CD4-positive, alpha-beta T cell treated with Interferon gamma for 1 hour (primary cell): ENCODE measurements around the gene SLC25A22.

Experiments used
- DNase-seq: peaks from one replicate; pipeline ENCODE4 v3.0.0-alpha.2; 2020

The SLC25A22 gene

DNA sequence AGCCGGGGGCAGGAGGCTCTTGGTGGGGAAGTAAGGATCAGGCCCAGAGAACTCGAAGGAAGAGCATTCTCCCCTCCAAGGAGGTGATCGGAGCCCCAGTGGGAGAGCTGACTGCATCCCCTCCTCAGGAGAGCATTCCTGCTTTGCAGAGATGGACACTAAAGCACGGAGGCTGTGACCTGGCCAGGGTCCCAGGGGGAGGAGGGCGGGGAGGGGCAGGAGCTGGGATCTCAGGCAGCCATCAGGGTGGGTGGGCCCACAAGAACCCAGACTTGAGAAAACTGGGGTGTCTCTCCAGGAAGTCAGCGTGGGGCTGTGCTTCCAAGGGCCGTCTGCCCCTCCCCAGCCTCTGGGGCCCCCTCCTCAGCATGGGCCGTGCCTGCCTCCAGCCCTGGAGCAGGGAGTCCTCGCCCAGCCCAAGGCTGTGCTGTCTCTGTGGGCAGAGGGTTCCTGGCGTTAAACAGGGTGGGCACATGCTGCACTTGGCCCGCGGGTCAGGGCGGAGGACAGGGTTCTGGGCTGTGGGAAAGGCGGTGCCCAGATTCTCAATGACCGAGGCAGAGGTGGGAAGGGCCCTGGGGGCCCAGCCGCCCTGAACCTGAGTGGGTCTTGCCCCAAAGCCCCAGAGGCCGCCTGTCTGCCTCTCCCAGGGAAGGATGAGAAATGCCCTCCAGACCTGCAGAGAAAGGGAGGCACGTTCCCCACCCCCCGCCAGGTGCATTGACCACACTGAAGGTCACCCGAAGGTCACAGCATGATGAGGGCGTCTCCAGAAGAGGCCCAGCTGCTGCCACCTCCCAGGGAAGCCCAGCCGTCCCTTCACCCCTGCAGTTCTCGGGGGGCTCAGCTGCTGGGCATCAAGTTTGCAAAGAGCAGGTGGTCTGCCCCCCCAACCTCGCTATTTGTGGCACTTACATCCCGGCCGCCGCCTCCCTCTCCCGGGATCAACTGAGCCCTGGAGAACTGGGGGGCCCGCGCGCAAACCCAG is 8.8 kb downstream of the SLC25A22 start:
- no peak for DNase-seq

DNA sequence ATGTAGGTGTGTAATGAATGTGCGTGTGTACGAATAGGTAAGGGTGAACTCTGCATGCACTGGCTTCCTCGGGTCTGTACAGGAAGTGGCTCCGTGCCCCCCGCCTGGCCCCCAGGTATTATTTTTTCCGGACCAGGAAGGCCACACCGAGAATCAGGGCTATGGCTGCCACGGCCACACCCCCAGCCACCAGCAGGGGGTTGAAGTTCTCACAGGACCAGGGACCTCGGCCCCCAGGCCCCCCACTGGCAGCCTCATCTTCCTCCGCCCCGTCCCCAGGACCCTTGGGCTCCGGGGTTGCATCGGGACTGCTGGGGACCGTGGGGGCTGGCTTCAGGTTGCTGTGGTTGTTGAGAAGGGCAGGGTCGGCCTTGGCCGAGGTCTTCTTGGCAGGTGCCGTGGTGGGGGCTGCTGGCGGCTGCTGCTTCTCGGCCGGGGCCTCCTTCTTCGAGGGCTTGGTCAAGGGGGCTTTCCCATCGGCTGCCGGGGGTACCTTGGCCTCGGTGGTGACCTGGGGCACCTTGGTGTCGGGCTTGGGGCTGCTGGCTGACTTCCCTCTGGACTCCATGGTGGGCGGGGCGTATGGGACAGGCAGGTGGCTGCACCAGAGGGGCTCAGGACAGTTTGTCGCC is 10.0 kb downstream of the SLC25A22 start:
- no peak for DNase-seq

DNA sequence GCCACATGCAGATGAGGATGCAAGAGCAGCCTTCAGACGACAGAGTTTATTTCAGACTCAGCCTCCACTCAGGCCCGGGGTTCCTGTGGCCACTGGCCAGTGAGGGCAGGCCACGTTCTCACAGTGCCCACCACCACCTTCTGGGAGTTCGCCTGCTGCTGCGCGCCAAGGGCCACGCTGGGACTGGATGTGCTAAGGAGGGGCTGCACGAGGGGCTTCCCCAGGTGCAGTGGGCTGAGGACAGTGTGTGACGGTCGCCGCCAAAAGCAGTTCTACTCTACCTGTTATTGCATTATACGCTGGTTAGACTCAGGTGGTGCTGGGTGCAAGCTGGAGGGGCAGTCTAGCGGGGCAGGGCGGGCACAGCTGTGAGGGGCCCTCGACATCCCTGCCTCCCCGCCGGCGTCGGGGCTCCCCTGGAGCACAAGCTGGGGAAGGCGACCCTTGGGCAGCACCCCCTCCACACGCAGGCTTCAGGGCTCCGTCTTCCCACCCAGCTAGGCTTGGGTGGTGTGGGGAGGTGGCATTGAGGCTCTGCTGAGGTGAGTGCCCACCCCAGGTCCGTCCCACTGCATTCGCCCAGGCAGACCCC is 10.9 kb downstream of the SLC25A22 start:
- no peak for DNase-seq

DNA sequence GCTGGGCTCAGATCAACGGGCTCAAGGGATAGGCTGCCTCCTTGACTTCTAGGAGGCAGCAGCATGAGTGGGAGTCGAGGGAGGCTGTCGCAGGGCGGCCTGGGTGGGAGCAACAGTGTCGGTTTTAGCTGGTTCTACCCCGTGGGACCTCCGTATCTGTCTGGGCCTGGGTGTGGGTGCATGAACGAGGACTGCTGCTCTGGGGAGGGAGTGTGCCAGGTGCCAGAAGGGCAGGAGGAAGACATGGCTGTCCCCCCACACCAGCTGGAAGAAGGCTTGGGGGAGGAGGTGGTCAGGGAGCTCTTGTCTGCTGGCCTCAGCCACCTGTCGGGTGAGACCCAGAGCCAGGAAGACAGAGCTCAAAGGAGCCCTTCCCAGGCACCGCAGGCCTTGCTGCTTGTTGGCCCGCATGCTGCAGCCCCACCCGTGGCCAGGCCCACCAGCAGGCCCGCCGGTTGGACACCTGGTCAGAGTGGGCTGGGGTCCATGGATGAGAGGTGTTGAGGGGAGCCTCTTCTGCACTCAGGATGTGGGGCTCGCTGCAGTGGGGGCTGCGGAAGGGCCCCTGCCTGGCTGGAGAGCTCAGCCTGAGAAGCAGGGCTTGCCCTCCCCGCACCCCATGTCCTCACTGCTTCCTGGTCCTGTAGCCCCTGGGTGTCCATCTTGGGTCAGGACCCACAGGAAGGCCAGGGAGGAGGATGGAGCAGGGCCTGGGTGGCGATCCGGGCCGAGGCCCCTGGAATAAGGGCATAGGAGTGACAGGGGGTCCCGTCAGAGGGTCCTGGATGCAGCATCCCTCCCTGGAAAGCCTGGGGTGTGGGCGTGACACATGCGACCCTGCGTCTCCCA is 11.6 kb downstream of the SLC25A22 start:
- no peak for DNase-seq

DNA sequence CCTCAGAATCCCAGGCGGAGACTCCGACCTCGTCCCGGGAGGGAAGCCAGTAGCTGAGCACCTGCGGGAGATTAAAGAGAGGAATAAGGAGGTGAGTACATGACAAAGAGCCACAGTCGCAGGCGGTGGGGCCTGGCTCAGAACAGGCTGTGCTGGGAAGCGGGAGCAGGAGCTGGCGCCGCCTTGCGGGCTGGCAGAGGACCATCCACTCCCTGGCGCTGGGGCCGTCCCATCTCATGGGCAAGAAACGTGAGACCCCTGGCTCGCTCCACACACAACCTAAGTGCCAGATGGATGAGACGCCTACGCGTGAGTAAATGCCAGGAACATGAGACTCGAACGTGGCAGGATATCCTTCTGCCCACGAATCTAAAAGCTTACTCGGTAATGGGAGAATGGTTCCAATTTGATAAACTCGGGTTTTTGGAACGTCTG is 14.5 kb downstream of the SLC25A22 start:
- DNase-seq, result no peak

DNA sequence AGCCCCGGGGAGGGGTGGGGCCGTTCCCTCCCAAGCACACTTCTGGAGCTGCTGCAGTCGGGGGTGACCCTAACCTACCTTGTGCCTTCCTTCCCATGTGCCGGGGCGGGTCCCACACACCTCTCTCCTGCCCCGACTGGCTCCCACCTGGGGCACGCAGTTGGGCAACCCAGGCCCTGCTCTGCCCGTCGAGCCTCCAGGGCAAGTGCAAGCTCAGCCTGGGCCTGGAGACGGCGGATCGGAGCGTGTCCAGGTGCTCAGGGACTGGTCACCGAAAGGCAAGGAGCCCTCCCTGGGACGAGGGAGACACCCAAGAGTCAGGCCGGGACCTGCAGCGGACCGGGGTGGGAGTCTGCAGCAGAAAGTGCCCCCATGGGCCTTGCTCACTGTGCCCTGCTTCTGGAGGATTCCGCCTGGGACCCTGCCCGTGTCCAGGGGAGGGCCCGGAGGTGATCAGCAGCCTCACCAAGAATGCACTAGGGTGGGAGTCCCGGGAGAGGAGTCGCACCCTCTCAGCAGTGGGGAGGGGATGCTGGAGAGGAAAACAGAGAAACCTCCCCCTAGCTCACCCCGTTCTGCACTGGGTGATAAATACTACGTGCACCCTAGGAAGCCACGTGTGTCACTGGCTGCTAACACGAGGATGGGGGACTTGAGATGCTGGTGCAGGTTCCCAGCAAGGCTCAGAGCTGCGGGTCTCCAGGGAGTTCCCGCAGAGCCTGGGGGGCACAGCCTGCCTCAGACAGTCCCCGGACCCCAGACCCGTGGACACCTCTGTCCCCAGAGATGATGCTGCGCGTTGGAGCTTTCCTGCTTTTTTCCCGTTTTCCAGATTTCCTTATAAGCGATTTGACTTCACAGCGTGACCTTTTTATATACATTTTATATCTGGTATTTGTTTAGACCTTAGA is 15.6 kb downstream of the SLC25A22 start:
- no peak for DNase-seq

DNA sequence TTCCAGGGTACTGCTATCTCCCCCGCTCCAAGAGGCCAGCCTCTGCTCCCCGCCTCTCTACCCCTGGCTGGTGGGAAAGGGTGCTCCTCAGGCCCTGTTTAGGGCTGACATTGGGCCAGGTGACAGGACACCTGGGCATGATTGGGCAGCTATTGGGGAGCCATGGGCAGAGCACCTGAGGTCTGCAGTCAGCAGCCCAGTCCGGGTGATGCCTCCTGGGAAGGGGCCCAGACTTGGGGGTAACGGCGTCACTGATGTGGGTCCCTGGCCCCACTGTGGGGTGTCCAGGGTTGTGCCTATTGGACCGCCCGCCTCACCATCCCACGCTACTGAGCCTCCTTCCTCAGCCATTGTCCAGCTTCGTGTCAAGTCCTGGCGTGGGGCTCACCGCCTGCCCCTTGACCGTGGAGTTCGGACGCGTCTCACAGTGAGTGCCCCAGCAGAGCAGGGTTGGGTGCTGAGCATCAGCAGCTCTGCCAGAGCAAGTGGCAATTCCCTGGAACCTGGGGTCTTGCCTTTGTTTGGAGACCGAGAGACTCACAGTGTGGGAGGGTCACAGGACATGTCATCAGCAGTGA is 18.0 kb downstream of the SLC25A22 start:
- no peak for DNase-seq

DNA sequence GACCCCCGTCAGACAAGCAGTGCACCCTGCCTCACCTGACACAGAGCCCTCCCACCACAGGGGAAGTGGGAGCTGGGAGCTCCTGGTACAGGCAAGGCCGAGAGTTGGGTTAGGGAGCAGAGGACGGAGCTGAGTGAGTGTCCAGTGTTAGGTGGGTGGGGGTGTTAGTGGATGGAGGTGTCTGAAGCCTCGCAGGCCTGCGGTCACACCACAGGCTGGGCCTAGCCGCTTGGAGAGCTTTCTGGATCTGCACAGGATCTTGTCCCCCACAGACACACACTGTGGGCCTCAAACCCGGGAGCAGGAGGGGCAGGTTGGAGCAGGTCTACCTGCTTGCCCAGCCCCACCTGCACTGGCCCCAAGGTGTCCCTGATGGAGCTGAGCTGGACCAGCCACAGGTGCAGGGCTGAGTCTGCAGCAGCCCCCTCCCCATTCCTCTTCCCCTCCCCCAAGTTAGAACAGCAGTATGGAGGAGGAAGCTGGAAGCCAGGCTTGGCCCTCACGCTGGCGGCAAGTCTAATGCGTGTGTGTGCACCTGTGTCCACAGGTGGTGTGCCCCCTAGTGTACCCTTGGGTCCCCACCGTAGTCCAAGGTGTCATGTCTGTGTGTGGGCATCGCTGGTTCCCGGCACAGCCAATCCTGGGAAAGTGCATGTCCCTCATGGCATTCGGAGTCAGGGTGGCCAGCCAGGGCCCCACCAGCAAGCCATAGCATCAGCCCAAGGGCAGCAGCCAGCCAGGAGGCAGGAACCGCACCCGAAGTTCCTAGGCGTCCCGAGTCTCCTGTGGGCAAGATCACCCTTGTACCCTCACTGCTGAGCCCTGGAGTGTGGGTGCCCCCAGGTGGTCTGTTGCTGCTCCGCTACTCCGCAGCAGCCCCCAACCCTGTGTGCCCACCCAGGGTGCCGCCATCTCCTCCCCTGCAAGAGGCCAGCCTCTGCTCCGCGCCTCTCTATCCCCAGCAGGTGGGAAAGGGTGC is 18.8 kb downstream of the SLC25A22 start:
- DNase-seq, result no peak

DNA sequence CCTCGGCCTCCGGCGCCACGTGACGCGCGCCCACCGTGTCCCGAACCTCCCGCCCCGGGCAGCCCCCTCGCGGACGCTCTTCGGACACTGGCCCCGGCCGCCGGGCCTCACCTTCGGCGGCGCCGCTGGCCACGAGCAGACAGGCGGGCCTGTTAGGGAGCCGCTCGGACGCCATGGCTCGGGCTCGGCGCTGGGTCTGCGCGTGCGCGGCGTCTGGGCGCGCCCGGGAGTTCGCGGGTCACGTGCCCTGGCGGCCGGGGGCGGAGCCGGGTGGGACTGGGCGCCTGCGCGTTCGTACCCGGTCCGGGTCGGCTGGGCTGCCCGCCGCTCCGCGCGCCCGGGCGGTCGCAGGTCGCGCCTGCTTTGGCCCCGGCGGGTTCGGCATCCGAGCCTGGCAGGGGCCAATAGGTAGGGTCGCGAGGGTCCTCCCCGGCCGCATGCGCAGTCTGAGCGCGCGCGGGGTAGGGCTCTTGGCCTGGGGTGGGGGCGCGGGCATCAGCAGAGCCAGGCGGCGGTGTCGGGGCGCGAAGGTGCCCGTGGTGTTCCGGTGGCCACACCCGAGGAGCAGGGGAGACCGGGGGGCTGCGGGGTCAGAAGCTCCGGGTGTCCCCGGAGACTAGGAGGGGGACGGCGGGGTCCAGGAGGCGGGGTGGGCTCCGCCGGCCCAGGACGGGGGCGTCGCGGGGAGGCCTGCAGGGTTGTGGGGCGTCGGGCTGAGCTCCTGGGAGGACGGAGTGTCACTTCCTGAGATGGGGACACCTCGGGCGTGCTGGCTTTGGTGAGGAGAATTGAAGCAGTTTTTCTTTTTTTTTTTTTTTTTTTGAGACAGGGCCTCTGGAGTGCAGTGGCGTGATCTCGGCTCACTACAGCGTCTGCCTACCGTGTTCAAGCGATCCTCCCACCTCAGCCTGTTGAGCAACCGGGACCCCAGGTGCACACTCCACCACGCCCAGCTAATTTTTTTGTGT is 20.5 kb downstream of the SLC25A22 start, which contains the start of gene GATD1:
Gene GATD1, minus strand, starts transcription at position 200 of the 968 bp plus-strand sequence. Its CDS starts 25 bp downstream, at position 175.
- peak; percentile 90 for DNase-seq

DNA sequence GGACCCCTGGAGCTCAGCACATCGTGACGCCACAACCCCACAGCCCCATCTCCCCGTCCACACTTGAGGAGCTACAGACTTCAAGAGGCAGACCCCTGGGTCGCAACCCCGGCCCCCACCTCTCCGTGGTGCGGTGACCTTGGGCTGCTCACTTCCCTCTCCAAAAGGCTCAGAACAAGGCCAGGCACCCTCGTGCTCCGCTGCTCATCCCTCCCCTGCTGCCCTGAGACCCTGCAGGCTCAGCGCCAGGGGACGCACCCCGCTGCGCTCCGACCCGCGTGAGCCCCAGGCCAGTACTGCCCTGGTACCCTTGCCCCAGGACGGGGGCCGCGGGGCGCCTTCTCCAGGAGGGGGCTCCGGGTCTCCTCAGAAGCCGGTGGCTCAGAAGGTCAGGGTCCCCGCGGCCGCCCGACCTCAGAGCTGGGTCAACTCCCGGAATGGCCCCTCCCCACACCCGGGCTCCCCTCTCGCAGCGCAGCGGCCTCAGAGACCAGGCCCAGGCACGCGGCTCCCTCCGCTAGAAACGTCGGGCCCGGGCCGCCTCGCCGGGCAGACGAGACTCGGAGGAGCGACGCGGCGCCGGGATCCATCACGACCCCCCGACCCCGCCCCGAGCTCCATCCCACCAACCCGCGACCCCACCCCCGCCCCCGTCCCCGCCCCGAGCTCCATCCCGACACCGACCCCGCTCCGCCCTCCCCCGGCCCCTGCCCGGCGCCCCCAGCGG is 21.4 kb downstream of the SLC25A22 start:
- peak; percentile 7 for DNase-seq

DNA sequence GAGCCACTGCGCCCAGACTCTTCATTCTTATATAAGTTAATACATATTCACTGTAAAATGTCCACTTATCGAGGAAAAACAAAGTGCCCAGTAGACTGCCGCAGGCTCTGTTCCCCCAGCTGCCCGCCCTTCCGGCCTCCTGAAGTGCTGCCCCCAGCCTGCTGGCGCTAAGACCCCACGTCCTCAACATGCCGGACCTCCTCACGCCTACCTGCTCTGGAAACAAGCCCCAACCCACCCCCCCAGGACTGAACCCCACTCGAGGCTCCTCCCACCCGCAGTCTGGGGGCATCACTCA is 21.9 kb downstream of the SLC25A22 start:
- DNase-seq, result no peak

DNA sequence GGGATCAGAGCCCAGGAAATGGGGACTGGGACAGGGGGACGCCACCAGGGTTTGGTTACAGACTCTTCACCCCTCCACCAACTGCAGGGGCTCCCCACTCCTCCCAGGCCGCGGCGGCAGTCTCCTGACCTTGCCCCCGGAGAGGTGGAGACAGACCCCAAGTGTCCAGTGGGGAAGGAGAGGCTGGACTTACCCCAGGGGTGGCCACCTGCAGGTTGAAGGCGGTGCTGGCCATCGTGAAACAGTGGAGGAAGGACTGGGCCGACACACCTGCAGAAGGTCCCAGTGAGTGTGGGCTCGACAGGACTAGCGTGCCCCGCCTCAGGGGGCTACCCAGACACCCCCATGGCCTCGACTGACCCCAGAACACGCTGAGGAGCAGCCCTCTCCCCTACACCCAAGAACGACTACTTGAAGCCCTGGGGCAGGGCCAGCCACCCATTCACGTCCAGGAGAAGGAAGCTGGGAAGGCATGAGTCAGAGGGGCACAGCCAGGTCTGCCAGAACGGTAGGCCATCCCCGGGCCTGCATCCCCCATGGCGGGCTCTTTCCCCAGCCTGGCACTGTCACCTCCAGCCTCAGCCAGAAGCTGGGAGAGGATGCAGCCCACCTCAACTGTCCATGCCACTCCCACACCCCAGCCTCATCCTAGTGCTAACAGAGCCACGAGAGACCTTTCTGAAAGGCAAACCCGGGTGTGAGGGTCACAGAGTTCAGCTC is 23.0 kb downstream of the SLC25A22 start:
- DNase-seq, result no peak

DNA sequence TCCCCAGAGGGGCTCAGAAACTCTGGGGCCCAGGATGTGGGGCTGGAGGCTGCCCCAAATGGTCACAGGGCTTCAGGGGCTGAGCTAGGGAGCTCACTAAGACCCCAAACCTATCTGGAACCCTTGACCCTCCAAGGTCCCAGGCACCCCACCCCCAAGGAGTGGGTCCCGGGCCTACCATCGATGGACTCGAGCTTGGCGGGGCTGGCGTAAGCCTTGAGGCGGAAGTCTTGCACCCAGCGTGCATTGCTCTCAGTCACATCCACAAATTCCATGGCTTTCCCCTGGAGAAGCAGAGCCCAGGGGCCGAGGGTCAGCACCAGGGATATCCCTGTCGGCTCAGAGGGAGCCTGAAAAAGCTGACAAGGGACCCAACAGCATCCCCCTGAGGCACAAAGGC is 24.3 kb downstream of the SLC25A22 start:
- DNase-seq, result no peak

DNA sequence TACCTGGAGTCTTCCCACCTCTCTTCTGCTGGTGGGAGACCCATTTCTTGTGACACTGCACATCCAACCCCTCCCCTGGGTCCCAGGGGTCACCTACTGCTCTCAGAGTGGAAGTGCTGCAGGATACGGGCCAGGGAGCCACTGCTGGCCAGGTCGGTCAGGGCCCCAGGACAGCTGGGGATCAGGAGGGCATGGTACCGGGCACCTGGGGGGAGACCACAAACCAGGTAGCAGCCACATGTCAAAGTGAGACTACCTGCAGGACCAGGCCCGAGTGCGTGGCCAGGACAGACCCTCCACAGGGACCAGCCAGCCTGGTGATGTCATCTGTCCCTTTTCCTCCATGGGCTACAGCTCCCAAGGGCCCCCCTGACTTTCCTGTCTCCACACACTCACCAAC is 24.7 kb downstream of the SLC25A22 start:
- DNase-seq, result no peak

DNA sequence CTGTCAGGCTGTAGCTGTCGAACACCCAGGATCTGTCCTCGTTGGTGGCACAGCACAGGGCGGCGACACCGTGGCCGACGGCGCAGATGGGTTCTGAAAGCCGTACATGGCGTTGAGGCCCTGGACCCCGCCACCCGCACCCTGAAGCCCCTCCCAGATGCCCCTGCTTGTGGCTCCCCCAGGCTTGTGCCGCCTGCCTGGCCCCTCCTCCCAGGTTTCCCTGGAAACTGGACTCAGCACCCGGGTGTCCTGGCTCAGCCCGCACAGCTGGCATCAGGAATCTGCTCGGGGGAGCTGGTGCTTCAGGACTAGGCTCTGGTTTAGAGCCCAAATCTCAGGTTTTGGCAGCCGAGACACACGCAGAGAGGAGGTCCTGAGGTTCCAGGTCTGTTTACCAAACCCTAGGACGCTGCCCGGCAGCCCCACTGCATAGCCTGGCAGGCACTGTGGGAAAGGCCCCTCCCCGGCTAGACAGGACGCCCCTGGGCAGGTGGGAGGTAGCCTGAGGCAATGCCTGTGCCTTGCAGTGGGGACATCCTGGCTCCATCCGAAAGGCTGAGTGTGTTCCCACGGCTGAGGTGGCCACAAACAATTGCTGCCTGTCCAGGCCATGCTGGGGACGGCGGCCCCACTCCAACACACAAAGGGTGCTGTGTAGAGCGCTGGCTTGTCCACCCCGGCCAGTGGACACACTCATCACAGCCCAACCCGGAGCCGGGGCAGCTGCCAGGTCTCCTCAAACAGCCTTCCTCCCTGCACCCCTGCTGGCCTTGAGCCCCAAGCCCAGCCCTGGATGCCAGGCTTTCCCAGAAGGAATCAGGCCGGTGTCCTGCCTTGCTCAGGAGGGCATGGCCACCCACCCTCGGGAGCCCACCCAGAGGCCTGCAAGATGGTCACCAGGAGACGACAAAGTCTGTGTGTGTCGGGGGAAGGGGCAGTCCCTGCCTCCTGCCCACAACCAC is 25.4 kb downstream of the SLC25A22 start:
- no peak for DNase-seq

DNA sequence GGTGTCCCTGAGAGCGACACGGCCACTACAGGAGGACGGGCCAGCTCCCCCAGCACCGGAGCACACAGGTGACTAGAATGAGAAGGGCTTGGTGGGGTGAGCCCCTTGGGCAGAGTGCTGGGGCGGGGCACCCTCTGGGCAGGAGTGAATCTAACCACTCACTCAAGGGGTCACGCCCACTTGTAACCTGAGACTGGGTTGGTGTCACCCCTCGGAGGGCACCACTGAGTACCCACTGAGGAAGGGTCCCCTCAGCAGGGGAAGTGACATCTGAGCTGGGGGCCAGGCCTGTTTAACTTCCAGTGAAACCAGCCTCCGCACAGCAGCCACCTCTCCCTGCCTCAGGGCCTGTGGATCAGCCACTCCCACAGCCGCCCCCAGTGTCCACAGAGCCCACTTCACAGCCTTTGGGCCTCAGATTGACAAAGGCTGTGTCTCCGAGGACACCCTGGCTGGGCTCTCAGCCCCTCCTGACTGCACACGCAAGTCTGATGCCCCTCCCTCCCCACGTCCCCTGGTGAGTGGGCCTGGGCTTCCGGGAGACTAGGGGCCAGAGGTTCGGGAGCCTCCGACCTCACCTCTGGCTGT is 26.4 kb downstream of the SLC25A22 start:
- DNase-seq, result no peak
